GM18511 (cell line): ENCODE results near the gene TMEM238L.

Experiments
- ATAC-seq: cut with Tn5 transposase; IDR thresholded peaks from one replicate; pipeline ENCODE4 v1.9.1; 2021; ENCODE audit warnings: mild to moderate bottlenecking, moderate library complexity; ENCODE audit not compliant: unreplicated experiment

Gene TMEM238L

GRCh38 chr17:10748531-10749181, 55.2 kb downstream of the TMEM238L start:
- ATAC-seq = no peak

DNA sequence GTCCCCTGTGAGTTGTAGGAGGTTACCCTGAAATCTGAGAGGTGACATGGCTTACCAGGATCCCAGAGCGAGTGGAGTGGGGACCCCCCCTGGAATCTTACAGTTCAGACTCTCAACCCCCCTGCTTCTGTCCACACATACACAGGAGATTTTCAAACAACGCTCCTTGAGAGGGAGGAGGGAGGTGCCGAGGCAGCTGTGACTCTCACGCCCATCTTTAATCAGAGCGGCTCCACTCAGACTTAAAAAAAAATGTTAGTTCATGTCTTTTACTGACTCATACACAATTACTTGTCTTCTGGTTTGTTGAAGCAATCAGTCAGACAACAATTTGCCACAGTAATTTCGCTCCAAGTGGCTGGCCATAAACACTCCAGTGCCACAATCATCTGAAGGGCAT, 58.7 kb downstream of the TMEM238L start:
- no peak for ATAC-seq
